GM12873 (cell line): Measurements from ENCODE around the gene MACROD2.

Experiments
- CTCF ChIP-seq: IDR thresholded peaks from 2 replicates; pipeline ENCODE4 v1.5.1; 2012; ENCODE audit warnings: low read depth, mild to moderate bottlenecking, moderate library complexity, low read length, control low read depth; ENCODE audit not compliant: insufficient read depth; ENCODE audit errors: missing control alignments

The MACROD2 gene

GRCh38 chr20:14800707-14801425, 805.5 kb downstream of the MACROD2 start:
- no peak for TF ChIP-seq CTCF

DNA sequence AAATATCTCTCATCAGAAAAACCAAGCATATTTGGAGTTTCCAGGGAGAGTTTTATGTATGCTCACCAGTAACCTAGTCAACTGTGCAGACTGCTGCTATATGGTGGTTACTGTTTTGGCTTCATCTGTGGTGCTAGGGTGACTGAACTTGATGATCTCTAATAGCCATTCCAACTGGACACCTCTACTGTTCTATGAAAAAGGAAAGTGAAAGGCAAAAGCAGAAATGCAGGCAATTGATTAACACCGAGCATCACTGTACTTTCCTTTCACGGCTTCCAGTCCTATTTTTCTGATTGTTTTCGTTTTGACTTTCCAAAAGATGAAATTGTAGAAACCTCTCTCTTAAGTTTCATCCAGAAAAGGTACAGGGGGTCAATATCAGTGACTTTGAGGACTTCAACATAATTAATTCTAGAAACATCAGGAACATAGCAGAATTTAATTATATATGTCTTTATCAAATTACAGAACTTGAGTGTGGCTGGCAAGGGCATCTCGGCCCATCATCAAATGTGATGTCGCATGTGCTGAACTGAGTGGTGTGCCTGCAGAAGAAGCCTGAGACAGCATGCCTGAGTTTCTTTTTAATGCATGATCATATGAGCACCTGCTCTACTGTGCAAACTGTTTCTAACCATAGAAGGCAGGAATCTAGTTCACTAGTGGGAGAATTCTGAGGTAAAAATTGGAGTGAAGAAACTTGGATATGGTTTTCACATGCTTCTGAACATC, 806.4 kb downstream of the MACROD2 start:
- no peak for TF ChIP-seq CTCF

GRCh38 chr20:14807224-14807623, 811.9 kb downstream of the MACROD2 start:
- TF ChIP-seq CTCF = no peak

DNA sequence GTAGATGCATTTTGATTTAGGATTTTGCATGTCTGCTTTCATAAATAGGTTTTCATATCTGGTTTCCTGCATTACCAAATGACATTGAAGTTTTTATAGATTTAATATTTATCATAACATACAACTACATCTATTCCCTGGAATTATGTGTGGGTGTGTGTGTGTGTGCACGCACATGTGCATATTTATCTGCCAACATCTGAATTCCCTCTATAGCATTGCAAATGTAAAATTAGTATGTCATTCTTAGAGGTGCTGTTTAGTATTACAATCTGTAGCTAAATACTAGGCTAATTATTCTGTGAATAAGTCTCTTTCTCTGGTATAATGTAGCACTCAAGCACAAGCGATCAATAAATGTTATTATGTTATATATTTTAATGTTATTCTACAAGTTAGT, 820.0 kb downstream of the MACROD2 start:
- no peak for TF ChIP-seq CTCF

GRCh38 chr20:14816471-14816870, 821.2 kb downstream of the MACROD2 start:
- no peak for TF ChIP-seq CTCF

- TF ChIP-seq CTCF = no peak
Measured at GRCh38 chr20:14817101-14817500, 821.8 kb downstream of the MACROD2 start.

GRCh38 chr20:14820771-14821170, 825.5 kb downstream of the MACROD2 start:
- TF ChIP-seq CTCF = no peak
